NAMALWA (cell line): ENCODE results near the gene H1-8.

Source experiments
- DNase-seq: peaks from one replicate; pipeline ENCODE4 v3.0.0-alpha.2; 2015; ENCODE audit warnings: low spot score

H1-8 gene

DNA sequence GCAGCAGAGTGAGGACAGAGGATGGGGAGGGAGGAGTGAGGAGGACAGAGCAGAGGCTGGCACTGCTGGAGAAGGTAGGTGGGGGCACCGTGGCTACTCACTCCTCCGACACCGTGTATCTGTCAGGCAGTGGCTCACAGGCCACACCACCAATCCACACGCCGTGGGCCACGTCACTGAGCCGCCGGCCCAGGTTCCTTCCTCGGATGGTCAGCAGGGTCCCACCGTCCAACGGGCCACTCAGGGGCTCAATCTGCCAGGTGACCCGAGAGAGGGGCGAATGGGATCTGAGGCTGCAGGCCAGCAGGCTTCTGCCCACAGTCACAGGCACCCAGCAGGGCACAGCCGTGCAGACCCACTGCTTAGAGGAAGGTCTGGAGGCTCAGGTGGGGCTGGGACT, 30.5 kb downstream of the H1-8 start:
- no peak for DNase-seq

GRCh38 chr3:129574206-129574605, 31.2 kb downstream of the H1-8 start:
- DNase-seq, result no peak

DNA sequence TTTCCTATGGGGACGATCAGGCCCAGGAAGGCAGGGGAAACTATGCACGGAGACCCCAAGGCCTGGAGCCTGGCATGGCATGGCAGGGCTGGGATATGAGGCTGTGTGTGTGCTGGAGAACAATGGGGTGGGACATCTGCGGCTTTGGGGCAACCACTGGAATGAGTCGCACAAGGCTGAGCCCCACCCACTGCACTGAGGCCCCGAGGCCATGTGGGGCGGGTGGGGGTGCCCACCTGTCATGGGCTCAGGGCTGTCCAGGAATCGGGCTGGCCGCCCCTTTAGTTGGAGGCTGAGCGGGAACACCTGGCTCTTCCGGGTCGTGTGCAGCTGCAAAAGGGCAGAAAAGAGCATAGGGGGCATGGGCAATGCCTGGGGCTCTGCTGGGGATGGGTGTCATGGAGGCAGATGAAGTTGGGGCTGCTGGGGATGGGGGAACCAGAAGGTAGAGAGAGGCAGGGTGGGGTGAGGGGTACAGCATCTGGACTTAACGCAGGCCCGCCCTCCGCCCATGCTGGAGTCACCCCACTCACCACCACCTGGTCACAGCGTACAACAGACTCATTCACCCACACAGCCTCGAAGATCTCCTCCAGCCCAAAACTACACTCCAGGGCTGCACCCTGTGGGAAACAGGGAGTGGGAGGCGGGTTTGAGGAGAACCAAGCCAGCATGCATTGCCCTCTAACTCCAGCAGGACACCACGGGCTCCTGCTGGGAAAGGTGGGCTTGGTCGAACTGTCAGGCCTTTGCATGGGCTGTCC, 32.4 kb downstream of the H1-8 start:
- DNase-seq, result peak; percentile 36

- peak; percentile 38 for DNase-seq
These were observed 33.0 kb downstream of the H1-8 start for GRCh38 chr3:129575997-129576384.

GRCh38 chr3:129576514-129577352, 33.8 kb downstream of the H1-8 start:
- peak; percentile 98 for DNase-seq

DNA sequence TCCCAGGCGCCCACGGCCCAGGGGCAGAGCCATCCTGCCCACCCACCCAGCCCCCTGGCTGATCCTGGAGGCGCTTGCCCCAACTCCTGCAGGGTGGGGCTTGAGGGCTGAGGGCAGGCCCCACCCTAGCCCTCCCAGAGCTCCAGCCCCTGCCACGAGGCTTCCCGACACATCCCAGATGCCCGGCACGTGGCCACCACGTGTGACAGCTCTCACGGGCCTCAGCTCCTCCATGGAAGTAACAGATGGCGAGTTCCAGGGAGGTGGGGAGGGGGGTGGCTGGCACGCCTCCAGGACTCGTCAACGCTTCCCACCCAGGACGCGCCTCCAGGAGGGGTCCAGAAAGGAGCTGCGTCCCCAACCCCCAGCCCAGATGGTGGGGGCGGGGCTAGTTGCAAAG, 34.4 kb downstream of the H1-8 start:
- peak; percentile 58 for DNase-seq

GRCh38 chr3:129577925-129578786, 35.2 kb downstream of the H1-8 start:
- DNase-seq, result peak; percentile 92

DNA sequence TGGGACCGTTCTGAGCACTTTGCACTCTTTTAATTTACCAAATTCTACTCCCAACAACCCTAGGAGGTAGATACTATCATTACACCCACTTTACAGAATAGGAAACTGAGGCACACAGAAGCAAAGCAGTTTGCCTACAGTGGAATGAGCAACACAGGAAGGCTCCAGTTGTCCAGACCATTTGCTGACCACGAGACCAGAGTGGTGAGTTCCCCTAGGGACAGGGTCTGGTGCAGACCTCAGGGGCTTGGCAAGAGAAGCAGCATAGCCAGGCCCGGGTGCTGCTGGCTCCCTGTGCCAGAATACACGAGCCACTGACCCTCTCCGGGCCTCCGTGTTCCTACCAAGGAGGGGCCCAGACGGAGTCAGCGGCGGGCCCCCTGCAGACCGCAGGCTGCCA, 37.0 kb downstream of the H1-8 start:
- DNase-seq, result no peak

- no peak for DNase-seq
These were observed 38.6 kb downstream of the H1-8 start for GRCh38 chr3:129581623-129582022.

DNA sequence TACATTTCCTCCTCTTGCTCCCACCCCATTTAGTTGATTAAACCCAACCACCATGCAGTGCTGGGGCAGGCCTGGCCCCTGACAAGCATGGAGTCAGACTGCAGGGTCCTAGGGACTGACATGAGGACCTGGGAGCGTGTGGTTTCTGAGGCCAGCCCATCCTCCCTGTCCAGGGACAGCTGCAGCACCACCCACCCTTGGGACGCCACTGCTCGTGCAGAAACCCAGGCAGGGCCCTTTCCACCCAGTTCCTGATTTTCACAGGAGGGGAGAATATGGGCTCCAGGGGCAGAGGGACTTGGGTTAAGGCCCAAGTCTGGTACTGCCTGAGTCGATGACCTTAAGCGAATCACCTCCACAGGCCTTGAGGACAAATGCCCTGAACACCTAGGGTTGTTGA, 39.8 kb downstream of the H1-8 start:
- no peak for DNase-seq

DNA sequence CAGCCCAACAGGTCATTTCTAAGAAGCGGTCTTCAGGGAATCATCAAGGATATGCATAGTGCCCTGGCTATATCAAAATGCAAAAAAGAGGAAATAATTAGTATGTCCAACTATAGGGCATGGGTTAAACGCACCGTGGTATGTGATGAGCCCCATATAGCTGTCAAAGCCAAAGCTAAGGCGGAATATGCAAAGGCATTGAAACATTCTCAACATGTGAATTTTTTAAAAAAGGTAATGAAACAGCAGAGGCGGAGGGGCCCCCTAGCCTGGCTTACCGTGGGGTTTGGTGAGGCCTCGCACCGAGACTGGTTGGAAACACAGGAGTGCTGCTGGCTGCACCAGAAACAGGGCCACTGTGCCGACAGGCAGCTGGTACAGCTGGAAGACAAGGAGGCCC, 40.3 kb downstream of the H1-8 start:
- peak; percentile 46 for DNase-seq

DNA sequence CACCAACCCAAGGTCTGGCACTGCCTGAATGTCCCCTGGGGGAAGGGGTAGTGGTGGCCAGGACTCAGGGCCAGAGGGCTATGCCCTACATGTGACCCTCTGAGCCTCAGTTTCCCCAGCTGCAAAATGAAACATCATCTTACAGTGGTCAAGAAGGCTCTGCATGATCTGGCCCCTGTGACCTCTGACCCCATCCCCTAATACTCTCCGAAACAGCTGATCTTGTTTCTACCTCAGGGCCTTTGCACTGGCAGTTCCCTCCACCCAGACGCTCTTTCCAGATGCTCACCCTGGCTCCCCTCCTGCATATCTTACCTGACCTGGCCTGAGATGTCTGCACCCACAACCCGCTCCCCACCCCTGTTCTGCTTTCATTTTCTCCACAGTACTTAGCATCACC, 41.7 kb downstream of the H1-8 start:
- no peak for DNase-seq

- no peak for DNase-seq
These were observed 43.1 kb downstream of the H1-8 start for GRCh38 chr3:129585949-129586657.

- DNase-seq, result no peak
These were observed 43.9 kb downstream of the H1-8 start for GRCh38 chr3:129586746-129587430.

DNA sequence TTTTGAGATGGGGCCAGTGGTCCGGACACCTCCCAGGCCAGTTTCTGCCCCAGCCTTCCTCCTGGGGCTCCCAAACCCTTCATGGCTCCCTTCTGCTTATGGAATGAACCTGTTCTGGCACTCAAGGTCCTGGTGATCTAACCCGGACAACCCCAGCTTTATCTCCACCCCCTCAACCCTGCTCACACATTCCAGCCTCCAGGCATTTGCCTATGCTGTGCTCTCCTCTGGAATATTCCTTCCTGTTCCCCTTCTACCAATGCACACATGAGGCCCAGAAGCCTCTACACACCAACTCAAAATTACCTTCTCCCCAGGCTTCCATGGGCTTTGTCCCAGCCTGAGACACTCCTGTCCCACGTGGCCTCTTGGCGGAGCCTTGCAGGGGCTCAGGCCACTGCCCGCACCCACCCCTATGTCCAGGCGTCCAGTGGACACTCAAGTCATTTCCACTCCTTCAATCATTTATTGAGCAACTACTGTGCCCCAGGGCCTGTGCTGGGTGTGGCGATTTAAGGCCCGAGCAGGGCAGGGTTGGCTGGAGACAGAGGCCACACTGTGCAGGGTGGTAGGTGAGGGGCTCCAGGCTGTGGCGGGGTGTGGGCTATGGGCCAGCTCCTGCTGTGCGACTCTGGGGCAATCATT, 44.7 kb downstream of the H1-8 start:
- DNase-seq, result no peak

DNA sequence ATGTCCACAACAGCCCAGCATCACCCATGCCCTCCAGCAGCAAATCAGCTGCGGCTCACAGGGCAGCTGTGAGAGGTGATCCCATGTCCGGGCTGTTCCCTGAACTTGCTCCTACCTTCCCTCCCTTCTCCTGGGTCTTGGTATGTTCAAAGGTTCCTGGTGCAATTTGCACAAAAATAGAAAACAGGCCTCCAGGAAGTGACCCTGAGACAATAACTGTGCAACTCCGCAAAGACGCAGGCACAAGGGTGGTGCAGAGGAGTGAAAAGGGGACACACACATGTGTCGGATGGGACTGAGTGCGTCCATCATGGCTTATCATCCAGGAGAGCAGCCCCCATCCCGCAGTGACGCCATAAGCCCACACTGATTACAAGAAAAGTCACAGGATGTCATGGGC, 47.2 kb downstream of the H1-8 start:
- DNase-seq, result no peak

DNA sequence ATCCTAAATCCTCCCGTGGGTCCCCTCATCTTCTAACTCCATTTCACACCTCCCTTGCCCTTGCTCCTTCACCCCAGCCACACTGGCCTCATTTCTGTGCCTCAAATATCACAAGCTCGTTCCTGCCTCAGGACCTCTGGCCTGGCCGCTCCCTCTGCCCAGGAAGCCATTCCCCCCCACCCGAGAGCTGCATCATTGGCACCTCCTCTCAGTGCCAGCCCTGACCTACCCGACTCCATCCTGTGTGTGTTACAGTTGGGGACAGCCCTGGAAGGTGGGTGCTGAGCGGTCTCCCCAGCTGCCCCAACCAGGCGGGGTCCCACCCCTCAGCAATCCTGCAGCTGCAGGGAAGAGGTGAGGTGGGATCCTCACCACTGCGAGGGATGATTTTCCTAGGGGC, 49.0 kb downstream of the H1-8 start:
- DNase-seq, result no peak

- DNase-seq, result peak; percentile 39
These were observed 49.6 kb downstream of the H1-8 start for GRCh38 chr3:129592381-129593131.

DNA sequence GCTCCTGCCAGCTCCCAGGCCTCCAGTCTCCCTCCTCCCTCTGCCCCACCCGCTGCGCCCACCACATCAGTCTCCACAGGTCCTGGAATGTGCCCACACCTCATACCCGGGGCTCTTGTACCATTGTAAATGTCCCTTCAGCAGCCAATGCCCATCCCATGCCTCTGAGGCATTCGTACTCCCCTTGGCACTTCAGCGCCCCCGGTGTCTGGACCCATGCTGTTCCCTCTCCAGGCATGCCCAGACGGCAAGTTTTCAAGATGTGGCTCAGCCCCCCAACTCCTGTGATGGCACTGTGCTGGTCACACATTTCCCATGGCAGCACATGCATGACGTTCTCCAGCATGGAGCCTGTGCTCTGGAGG, 50.2 kb downstream of the H1-8 start:
- no peak for DNase-seq
